GM19468 (cell line): ENCODE data around the gene HPD.

Experiments used
- ATAC-seq: cut with Tn5 transposase; IDR thresholded peaks from one replicate; pipeline ENCODE4 v1.9.1; 2021; ENCODE audit warnings: mild to moderate bottlenecking, moderate library complexity, moderate number of reproducible peaks; ENCODE audit not compliant: unreplicated experiment; ENCODE audit errors: extremely low read depth

Gene HPD

GRCh38 chr12:121830134-121830533 lies 28.5 kb downstream of the HPD start:
- ATAC-seq: no peak

GRCh38 chr12:121829250-121829918 lies 29.3 kb downstream of the HPD start:
- ATAC-seq: no peak

GRCh38 chr12:121828826-121829225 lies 29.8 kb downstream of the HPD start:
- no peak for ATAC-seq

- ATAC-seq: no peak
Observed at GRCh38 chr12:121828306-121828705, 30.4 kb downstream of the HPD start.

- ATAC-seq: no peak
Observed at GRCh38 chr12:121827351-121828099, 31.1 kb downstream of the HPD start.

GRCh38 chr12:121826318-121827150 lies 32.1 kb downstream of the HPD start:
- no peak for ATAC-seq

- no peak for ATAC-seq
Observed at GRCh38 chr12:121825041-121825523, 33.6 kb downstream of the HPD start.

- no peak for ATAC-seq
Observed at GRCh38 chr12:121823727-121824115, 34.9 kb downstream of the HPD start.

GRCh38 chr12:121823101-121823726 lies 35.4 kb downstream of the HPD start:
- no peak for ATAC-seq

GRCh38 chr12:121822393-121823100 lies 36.1 kb downstream of the HPD start:
- ATAC-seq: no peak

GRCh38 chr12:121820056-121820455 lies 38.6 kb downstream of the HPD start:
- no peak for ATAC-seq

- ATAC-seq: no peak
Observed at GRCh38 chr12:121819212-121819949, 39.3 kb downstream of the HPD start.

GRCh38 chr12:121817648-121818043 lies 41.0 kb downstream of the HPD start:
- no peak for ATAC-seq

- no peak for ATAC-seq
Observed at GRCh38 chr12:121816925-121817647, 41.6 kb downstream of the HPD start.

GRCh38 chr12:121815263-121815662 lies 43.4 kb downstream of the HPD start:
- no peak for ATAC-seq

GRCh38 chr12:121814429-121815119 lies 44.1 kb downstream of the HPD start:
- no peak for ATAC-seq

- no peak for ATAC-seq
Observed at GRCh38 chr12:121813951-121814350, 44.7 kb downstream of the HPD start.
